EH (cell line): ENCODE measurements around the gene ACTL8.
A peak's percentile ranks its signal among the peaks of the same experiment; 100 is the strongest.

Experiments
- DNase-seq: peaks from one replicate; pipeline ENCODE4 v3.0.0-alpha.2; 2015; ENCODE audit warnings: low read depth

ACTL8 gene

DNA sequence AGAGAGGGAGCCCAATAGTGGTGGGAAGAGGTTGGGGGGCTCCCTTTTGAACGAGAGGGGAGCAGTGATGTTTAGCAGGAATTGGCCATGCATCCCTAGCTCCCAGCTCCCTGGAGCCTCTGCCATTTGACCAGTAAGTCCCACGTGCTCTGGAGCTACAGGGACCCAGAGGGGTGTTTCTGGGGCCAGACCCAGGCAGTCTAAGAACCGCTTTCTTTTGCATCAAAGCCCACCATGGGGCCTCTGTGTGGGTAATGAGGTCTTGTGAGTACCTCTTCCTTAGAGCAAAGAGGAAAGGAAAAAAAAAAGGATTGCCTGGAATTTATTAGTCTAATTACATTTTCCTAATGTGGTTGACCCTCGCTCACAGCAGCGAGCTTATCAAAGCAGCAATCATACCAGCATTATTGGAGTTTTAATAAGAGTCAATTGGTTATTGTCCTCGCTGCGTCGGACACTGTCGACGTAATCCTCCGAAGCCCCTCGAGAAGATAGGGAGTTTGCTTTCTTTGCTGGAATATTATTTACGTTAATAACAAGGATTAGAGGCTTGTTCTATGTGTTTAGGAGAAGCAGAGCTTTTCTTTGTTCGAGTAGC lies 17.6 kb downstream of the ACTL8 start:
- DNase-seq, result no peak

DNA sequence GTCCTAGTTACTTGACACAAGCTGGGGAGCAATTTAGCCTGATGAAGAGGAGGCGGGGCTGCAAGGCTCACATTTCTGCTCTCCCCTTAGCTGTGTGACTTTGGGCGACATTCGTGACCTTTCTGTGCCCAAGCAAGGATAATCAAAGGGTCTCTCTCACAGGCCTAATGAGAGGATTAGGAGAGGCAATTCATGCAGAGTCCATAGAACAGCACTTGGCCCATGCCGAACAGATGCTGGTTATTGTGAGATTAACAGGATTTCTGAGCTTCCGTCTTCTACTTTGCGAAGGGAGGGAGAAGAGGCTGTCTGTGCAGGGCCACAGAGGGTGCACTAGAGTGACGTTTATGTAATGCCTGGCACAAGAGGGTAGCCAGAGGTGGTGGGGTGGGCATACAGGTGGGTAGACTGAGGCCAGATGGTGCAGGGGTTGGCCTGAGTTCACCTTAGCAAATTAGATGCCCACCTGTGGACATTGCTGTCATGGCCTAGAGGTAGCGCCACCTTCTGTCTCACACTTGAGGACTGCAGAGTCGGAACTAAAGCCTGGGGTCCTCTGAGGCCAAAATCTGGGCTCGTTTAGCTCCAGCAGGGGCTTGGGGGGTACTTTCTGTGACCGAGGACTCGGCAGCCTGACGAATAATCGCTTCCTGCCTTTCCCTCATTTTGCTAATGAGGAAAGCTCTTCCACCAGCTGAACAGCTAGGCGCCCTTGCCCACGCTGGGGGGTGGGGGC lies 18.6 kb downstream of the ACTL8 start:
- DNase-seq, result no peak

DNA sequence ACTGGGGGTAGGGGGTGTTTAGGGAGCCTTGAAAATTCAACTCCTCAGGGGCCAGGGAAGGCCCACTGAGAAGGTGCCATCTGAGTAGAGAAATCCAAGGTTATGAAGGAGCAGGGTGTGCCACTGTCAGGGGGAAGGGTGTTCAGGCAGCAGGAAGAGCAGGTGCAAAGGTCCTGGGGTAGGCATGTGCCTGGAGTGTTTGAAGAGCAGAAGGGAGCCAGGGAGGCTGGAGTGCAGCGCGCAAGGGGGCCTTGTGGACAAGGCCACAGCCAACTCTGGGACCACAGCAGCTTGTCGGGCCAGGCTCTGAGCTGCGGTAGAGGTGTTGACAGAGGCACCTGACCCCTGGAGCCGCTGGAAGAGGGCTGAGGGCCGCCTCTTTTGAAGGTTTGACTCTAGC lies 19.3 kb downstream of the ACTL8 start:
- no peak for DNase-seq

DNA sequence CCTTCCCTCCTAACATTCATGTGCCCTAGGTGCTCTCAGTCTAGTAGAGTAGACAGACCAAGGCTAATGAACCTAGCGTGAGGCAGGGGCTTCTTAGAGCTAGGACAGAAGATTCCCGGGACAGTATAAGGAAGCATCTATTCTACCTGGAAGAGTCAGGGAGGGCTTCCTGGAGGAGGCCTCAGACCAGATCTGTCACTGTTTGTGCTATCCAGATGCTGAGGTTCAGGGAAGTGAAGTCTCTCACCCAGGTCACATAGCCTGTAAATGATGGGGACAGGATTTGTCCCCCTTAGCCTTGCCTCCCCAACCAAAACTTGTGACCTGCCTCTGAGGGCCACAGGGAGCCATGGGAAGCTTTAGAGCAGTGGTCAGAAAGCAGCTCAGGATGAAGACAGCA lies 20.7 kb downstream of the ACTL8 start:
- no peak for DNase-seq

DNA sequence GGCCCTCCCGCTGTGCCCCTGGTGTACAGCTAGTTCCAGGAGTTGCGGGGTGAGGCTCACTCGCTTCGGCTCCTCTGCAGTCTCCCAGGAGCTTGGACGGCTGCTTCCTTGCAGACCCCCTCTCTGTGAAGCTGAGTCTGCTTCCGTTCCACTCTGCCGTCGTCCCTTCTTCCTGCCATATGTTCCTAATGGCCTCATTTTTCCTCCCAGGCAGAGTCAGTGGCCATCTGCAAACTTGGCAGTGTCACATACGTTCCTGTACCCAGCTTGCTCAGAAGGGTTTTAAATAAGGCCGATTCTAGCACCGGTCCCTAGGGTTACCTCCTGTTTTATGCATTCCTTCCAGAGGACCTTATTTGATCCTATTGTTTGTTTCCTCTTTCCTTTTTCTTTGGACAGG lies 21.3 kb downstream of the ACTL8 start:
- no peak for DNase-seq

DNA sequence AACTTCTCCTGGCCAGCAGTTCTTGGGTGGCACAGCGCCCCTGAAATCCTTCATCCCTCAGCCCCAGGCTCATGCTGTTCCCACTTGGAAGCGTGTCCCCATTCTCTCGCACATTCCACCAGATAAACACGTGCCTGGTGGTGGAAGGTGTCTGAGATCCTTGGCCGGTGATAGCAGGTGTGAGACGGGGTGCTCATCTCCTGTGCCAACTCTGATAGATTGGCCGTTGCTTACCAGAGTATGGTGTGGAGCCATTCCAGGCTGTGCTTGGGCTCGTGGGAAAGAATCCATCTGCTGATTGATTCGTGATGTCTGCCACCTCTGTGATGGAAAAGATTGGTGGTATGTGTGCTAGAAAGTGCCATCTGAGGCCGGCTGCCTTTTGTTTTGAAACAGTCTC lies 22.2 kb downstream of the ACTL8 start:
- DNase-seq, result no peak

DNA sequence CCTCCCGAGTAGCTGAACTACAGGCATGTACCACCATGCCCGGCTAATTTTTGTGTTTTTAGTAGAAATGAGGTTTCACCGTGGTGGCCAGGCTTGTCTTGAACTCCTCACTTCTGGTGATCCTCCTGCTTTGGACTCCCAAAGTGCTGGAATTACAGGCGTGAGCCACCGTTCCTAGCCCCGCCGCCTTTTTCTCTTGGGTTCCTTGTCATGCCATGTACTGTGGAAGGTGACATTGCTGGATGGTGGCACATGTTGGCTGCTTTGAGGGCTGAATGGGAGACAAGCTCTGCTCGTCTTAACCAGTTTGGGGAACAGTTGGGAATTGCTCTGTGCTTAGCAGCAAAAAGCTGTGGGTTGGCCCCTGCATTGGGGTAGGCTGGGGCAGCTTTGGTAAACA lies 22.7 kb downstream of the ACTL8 start:
- no peak for DNase-seq

DNA sequence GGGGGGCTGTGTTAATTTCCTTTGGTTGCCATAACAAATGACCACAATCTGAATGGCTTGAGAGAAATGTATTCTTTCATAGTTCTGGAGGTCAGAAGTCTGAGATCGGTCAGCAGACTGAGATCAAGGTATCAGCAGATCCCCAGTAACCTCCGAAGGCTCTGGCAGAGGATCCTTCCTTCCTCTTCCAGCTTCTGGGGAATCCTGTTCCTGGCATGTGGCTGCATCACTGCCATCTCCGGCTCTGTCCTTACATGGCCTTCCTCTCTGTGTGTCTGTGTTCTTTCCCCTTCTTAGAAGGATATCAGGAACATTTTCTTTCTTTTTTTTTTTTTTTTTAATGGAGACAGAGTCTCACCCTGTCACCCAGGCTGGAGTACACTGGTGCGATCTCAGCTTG lies 25.8 kb downstream of the ACTL8 start:
- DNase-seq, result no peak

DNA sequence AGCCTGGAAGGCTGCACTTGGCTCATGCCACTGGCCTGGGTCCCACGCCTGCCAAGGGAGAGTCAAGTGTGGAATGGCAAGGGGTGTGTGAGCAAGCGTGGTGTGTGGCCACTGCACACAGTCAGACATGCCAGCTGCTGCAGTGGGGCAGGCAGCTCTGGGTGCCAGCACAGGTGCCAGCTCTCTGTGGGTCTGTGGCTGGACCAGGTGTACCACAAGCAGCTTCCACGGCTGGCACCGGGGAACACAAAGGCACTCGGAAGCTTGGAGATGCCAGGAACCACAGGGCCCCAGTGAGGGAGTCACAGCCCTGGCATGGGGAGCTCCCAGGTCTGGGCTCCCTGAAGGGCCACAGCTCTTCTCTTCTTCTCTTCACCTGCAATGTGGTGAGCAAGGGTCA lies 34.8 kb downstream of the ACTL8 start:
- no peak for DNase-seq

DNA sequence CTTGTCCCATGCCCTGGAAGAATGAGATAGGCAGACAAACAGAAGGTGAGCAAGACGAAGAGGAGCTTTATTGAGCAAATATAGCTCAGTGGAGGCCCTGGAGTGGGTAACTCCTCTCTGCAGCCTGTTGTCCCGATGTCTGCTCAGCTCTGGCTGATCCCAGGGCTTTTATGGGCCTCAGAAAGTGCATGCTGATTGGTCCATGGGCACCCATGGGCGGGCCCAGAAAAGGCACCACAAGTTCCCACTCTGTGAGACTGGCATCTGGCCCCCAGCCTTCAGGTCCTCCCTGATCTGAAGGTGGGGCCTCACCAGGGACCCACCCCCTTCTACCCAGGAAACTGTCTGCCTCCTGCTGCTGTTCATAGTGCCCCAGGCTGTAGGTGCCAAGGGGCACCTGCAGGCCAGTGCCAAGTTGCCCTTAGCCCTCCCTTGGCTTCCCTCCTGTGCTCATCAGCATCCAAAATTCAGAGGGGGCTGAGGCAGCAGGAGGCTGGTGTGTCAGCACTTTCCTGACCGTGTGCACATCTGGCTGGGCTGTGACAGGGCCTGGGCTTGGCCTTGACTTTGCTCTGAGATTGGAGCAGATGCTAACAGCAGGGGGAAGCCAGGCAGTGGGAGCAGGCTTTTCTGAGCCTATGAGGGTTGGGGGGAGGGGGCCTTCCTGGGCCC lies 35.4 kb downstream of the ACTL8 start:
- no peak for DNase-seq

DNA sequence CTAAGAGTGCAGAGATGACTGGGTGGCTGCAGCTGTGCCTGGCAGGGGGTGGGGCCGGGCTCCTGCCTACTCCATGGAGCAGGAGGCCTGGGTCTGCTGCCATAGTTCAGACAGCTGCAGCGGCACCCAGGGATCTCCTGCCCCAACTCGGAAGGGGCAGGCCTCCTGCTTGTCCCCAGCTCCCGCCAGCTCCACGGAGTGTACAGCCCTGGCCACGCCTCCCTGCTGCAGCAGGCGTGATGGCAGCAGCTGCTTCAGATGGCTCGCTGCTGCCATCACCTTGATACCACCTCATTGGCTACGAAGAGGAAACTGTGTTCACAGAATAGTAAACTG lies 35.9 kb downstream of the ACTL8 start:
- DNase-seq, result no peak

DNA sequence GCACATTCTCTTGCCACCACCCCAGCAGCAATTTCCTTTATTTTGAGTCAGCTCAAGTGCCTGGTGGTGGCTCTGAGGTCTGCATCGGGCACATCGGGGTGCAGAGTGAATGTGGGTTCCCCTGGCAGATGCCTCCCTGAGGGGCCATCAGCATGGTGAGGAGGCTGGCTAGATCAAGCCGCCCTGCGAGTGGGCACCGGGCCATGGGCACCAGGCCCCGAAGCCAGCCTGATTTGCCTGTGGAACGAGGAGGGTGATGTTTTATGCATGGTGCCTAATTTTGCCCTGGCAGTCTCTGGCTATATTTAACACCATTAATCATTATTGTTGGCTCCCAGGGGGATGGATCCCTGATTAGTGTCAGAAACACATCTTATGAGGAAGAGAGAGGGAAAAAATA lies 36.3 kb downstream of the ACTL8 start:
- no peak for DNase-seq

DNA sequence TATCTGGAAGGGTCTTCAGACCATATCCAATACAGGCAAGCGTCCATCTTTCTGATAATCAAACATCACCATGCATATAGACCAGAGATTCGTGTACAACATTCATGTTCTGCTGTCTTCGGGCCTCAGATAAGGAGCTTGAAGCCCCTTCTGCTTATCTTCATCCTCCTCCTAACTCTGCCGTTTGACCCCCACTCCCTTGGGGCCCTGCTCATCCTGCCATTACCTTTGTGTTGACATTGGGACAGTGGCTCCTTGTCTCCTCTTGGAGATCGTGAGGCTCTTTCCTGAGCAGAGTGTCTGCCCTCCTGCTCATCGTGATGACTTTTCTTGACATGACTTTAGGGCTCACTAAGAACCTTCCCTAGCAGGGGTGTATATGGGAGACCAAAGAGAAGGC lies 37.3 kb downstream of the ACTL8 start:
- no peak for DNase-seq

DNA sequence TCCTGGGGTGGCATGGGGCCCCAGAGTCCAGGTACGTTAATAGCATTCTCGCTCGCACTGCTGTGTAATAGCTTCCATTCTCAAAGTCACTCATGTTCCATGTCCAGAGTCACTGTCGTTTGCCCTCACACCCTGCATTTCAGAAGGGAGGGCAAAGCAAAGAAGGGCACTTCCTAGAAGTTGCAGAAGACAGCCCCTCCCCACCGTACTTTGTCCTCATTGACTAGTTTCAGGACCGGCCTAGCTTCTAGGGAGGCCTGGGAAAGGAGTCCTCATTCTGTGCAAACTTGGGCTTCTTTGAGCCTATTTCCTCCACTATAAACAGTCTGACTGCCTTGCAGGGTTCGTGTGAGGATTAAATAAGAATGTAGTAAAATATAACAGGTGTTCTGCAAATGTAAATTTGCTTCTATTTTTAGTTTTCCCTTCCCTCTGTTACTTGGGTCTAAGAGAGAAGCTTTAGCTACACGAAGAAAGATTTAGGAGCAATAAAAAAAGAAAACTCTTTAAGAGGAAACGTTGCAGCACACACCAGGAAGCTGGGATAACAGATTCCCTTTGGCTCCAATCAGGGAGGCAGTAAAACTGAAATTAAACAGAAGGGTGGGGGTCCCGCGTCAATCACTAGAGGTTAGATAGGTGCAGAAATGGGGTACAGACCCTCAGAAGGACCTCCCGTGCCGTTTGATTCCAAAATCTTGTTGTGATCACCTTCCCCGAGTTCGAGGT lies 40.1 kb downstream of the ACTL8 start:
- no peak for DNase-seq

DNA sequence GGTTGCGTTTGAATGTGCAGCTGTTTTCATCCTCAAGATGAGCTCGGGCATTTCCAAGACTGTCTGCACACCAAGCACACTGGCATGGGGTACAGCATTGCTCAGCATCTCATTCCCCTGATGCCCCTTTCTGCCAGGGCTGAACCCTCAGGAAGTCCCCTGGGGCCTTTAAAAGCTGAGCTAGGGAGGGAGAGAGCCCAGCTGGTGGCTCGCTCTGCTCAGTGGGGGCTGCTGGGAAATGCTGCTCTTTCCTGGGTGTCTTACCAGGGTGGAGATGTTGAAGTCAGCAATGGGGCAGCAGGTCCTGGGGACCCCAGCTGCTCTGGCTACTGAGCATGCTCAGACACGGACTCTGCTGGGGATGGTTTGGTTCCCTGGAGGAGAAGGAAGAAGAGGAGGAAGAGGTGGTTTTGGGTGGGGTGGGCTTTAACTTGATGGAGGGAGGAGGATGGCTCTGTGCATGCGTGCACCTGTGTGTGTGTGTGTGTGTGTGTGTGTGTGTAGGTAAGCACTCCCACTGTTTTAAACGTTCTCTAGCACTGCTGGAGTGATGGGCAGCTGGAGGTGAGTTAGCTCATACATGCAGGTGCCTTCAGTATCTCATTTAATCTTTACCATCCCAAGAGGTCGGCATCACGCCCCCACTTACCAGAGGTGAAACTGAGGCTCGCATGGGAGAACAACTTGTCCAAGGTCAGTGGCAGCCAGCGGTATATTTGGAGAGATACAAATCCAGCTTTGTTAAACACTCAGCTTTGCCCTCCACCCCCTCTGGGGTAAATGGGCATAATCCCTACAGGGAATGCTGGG lies 40.9 kb downstream of the ACTL8 start:
- no peak for DNase-seq

DNA sequence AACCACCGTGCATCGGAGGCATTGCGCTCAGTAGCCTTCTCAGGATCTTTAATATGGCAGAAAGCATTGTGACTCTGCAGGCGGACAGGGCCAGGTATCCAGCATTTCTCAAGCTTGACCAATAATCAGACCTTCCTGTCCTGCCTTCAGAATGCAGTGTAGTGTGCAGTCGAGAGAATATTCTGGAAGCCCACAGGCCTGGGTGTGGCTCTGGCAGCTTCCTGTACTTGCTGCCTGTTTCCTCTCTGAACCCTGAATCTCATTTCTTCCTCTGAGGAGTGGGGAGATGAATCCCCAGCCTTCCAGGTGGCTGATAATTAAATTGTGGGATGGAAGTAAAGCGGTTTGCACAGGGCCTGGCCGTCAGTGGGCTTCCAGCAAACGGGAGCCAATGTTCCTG lies 42.3 kb downstream of the ACTL8 start:
- no peak for DNase-seq

DNA sequence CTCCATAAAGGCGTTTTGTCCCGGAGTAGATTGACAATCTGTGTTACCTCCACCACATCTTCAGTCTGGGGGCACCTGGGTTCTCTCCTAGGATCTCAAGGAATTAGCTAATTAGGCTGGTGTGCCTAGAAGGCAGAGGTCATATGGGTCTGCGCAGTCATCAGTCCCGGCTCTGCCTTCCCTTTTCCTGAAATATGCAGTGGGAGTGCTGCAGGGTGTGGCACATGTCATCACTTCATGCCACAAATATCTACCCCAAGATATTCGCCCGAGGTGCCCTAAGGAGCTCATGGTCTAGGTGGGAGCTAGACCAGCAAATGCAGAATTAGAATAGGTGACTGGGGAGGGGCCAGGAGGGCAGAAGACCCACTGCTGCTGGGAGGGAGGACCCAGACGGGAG lies 42.9 kb downstream of the ACTL8 start:
- no peak for DNase-seq

DNA sequence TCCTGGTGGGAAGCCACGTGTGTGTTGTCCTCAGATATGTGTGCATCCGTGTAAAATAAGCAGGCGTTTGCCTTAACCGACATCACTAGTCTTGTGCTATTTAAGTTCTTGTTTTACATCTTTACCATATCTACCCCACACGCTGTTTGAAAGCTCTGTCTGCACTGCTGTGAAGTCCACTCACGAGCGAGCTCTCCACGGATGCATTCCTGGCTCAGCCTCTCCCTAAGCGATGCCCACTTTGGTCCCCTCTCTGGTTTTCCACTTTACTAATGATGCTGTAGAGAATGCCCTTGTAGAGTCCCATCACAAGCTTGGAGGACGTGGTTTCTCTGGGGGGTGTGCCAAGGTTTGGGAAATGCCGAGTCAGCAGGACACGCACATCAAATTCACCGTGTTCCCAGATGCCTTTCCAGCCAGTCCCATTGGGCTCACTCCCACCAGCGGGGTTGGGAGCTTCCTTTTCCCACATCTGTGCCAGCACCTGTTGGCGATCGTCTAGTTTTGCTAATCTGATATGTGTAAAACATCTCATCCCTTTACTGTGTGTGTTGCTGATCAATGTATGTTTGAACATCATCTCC lies 43.8 kb downstream of the ACTL8 start:
- no peak for DNase-seq

DNA sequence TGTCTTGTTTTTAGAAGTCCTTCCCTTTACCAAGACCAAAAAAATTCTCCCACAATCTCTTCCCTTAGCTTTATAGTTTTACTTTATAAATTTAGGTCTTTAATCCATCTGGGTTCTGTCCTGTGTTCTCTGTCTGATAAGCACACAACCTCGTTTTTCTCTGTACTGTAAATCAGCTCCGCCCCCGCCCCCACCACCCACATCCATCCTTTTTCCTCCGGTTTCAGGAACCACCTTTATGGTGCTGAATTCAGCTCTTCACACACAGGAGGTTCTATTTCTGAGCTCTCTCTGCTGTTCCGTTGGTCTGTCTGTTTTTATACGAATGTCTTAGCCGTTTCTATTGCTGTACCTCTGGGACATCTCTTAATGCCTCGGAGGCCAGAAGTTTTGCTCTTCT lies 44.5 kb downstream of the ACTL8 start:
- DNase-seq, result no peak

DNA sequence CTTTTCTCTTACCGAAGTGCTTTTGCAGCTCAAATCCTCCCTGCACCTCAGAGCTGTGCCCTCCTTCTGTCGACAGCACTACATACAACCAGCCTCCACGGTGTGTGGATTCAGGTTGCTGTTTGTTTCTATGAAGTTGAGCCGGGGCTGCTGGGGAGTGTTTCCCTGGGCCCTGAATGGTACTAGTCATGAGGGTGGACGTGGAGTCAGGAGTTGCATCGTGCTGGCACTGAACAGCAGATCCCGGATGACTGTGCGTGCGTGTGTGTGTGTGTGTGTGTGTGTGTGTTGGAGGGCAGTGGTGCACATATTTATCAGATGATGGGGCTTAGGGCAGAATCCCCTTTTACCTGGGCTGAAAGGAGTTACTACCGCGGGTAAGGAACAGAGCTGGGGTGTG lies 47.0 kb downstream of the ACTL8 start:
- peak; percentile 50 for DNase-seq

DNA sequence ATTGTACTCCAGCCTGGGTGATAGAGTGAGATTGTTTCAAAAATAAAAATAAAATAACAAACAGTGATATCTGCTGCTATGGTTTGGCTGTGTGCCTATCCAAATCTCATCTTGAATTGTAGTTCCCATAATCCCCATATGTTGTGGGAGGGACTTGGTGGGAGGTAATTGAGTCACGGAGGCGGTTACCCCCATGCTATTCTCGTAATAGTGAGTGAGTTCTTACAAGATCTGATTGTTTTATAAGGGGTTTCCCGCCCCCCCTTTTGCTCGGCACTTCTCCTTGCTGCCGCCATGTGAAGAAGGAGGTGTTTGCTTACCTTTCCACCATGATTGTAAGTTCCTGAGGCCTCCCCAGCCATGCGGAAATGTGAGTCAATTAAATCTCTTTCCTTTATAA lies 47.8 kb downstream of the ACTL8 start:
- DNase-seq, result no peak
